Ishikawa (cell line): ENCODE results near the gene SEPTIN5.

Experiments used
- EP300 ChIP-seq: IDR thresholded peaks from 2 replicates; pipeline ENCODE4 v1.6.1; 2012; ENCODE audit warnings: borderline replicate concordance
- FOXM1 ChIP-seq: IDR thresholded peaks from 2 replicates; pipeline ENCODE4 v1.6.1; 2012; ENCODE audit warnings: low read depth, borderline replicate concordance
- TAF1 ChIP-seq: IDR thresholded peaks from 2 replicates; pipeline ENCODE4 v1.6.1; 2012; ENCODE audit warnings: low read depth, mild to moderate bottlenecking
- TCF12 ChIP-seq: IDR thresholded peaks from 2 replicates; pipeline ENCODE4 v1.6.1; 2012; ENCODE audit warnings: low read depth
- TF ChIP-seq, protein P1 (sequence below): IDR thresholded peaks from 2 replicates; pipeline ENCODE4 v1.6.1; 2012; ENCODE audit warnings: low read depth, mild to moderate bottlenecking

DNA sequence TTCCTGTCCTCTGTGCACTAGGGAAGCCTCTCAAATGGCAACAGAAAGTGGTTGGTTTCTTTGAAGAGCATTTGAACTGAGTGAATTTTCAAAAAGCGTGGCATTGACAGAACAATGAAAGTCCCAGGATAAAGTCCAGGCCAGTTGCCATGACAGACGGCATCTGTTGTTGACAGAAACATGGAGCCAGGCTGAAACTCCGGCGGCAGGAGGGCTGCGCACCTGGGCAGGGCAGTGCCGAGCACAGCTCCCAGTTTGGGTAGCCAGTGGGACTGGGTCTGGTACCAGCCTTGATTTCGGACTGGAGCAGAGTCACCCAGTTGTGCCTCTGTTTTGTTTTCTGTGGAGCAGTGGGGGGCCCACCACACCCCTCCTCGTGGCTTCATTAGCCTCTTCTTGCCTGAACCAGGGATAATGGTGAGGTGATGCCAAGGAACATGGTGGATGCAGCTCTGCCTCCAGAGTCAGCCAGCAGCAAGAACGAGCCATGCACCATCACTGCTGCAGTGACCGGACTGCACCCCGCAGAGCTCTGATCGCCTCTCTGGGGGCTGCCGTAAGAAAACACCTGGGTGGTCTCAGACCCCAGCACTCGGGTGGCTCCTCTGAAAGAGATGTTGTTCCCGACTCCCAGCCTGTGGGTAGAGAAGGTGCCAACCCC, 9.8 kb upstream of the SEPTIN5 start:
- TF ChIP-seq EP300: no peak
- no peak for TF ChIP-seq TCF12
- TF ChIP-seq FOXM1: no peak
- TF ChIP-seq, protein P1, sequence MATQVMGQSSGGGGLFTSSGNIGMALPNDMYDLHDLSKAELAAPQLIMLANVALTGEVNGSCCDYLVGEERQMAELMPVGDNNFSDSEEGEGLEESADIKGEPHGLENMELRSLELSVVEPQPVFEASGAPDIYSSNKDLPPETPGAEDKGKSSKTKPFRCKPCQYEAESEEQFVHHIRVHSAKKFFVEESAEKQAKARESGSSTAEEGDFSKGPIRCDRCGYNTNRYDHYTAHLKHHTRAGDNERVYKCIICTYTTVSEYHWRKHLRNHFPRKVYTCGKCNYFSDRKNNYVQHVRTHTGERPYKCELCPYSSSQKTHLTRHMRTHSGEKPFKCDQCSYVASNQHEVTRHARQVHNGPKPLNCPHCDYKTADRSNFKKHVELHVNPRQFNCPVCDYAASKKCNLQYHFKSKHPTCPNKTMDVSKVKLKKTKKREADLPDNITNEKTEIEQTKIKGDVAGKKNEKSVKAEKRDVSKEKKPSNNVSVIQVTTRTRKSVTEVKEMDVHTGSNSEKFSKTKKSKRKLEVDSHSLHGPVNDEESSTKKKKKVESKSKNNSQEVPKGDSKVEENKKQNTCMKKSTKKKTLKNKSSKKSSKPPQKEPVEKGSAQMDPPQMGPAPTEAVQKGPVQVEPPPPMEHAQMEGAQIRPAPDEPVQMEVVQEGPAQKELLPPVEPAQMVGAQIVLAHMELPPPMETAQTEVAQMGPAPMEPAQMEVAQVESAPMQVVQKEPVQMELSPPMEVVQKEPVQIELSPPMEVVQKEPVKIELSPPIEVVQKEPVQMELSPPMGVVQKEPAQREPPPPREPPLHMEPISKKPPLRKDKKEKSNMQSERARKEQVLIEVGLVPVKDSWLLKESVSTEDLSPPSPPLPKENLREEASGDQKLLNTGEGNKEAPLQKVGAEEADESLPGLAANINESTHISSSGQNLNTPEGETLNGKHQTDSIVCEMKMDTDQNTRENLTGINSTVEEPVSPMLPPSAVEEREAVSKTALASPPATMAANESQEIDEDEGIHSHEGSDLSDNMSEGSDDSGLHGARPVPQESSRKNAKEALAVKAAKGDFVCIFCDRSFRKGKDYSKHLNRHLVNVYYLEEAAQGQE: no peak
- no peak for TF ChIP-seq TAF1
